IMR-90 (cell line): ENCODE data around the gene NKRF. TPM values are rescaled to one million over a fixed set of nuclear protein-coding genes. Genes with fewer than 3 reads are reported as not detected.

ENCODE experiments used
- ATAC-seq: fragments of 200-7000 bp; cut with Tn5 transposase; 2 replicates; pipeline ENCODE4 v1.9.1; 2020; ENCODE audit warnings: low read depth, mild to moderate bottlenecking, moderate library complexity
- BruUV-seq: library from RNA; stranded (reverse); fragments of 400-500 nt; replicated peaks from 2 replicates; lab custom pipeline; 2021; lab: Mats Ljungman, UMichigan
- CTCF ChIA-PET: fragments of 300-600 bp; formaldehyde crosslinking; extraction: SDS; loops from one replicate; lab custom pipeline; 2021; ENCODE audit warnings: antibody characterized with exemption; lab: Yijun Ruan, JAX
- POLR2A ChIA-PET: fragments of 300-600 bp; sonication (Branson Sonifier 250); formaldehyde crosslinking; loops from one replicate; lab custom pipeline; 2022; ENCODE audit warnings: antibody characterized with exemption; ENCODE audit not compliant: unreplicated experiment; lab: Charles Lee
- DNase-seq: peaks from one replicate; pipeline ENCODE4 v3.0.0; 2013
- H2AFZ ChIP-seq: replicated peaks from 2 replicates; pipeline ENCODE3; 2013; ENCODE audit warnings: low read length, mild to moderate bottlenecking; ENCODE audit not compliant: poor library complexity
- H2AK5ac ChIP-seq: 2 replicates; pipeline ENCODE4 v1.6.1; 2013; ENCODE audit warnings: low read depth, low read length, inconsistent platforms
- H2AK9ac ChIP-seq: replicated peaks from 2 replicates; pipeline ENCODE3; 2013; ENCODE audit warnings: mild to moderate bottlenecking, low read depth, low read length, moderate library complexity; ENCODE audit not compliant: poor library complexity
- H2BK120ac ChIP-seq: 2 replicates; pipeline ENCODE4 v1.6.1; 2013; ENCODE audit warnings: low read depth, low read length, inconsistent platforms
- H2BK15ac ChIP-seq: 3 replicates; pipeline ENCODE4 v1.6.1; 2013; ENCODE audit warnings: low read depth, low read length, inconsistent platforms
- H2BK20ac ChIP-seq: 2 replicates; pipeline ENCODE4 v1.6.1; 2013; ENCODE audit warnings: low read depth, mild to moderate bottlenecking, inconsistent platforms, low read length, moderate library complexity
- H2BK5ac ChIP-seq: 2 replicates; pipeline ENCODE4 v1.6.1; 2013; ENCODE audit warnings: mild to moderate bottlenecking, low read depth, low read length, inconsistent platforms; ENCODE audit not compliant: poor library complexity, severe bottlenecking
- H3K14ac ChIP-seq: replicated peaks from 2 replicates; pipeline ENCODE4 v1.6.1; 2013; ENCODE audit warnings: low read depth, low read length, inconsistent platforms
- H3K18ac ChIP-seq: 2 replicates; pipeline ENCODE4 v1.6.1; 2013; ENCODE audit warnings: low read depth, low read length, control low read depth
- H3K23ac ChIP-seq: 2 replicates; pipeline ENCODE4 v1.6.1; 2013; ENCODE audit warnings: low read depth, low read length, inconsistent platforms
- H3K27ac ChIP-seq: 2 replicates; pipeline ENCODE4 v1.5.1; 2013; ENCODE audit warnings: mild to moderate bottlenecking, control low read depth, low read length; ENCODE audit not compliant: insufficient read depth
- H3K27me3 ChIP-seq: 2 replicates; pipeline ENCODE4 v1.6.1; 2013; ENCODE audit warnings: low read length; ENCODE audit not compliant: control insufficient read depth, insufficient read depth
- H3K36me3 ChIP-seq: 2 replicates; pipeline ENCODE4 v1.6.1; 2013; ENCODE audit warnings: low read length, mixed read lengths; ENCODE audit not compliant: control insufficient read depth, insufficient read depth
- H3K4ac ChIP-seq: 2 replicates; pipeline ENCODE4 v1.6.1; 2013; ENCODE audit warnings: low read depth, low read length, inconsistent platforms
- H3K4me1 ChIP-seq: 2 replicates; pipeline ENCODE4 v1.6.1; 2013; ENCODE audit warnings: low read length, mixed read lengths; ENCODE audit not compliant: control insufficient read depth, insufficient read depth
- H3K4me2 ChIP-seq: 2 replicates; pipeline ENCODE4 v1.6.1; 2013; ENCODE audit warnings: low read depth, mild to moderate bottlenecking, control low read depth, low read length, moderate library complexity
- H3K4me3 ChIP-seq: 2 replicates; pipeline ENCODE4 v1.5.1; 2013; ENCODE audit warnings: low read depth, mild to moderate bottlenecking, control low read depth, low read length, moderate library complexity; ENCODE audit not compliant: insufficient read depth
- H3K56ac ChIP-seq: 2 replicates; pipeline ENCODE4 v1.6.1; 2013; ENCODE audit warnings: low read length, inconsistent platforms; ENCODE audit not compliant: insufficient read depth; ENCODE audit errors: extremely low read depth
- H3K79me1 ChIP-seq, 2 experiments: 2 replicates each; pipeline ENCODE4 v1.6.1; 2013; ENCODE audit warnings: low read length in 2 of 2, inconsistent platforms in 1 of 2, low read depth in 1 of 2
- H3K9ac ChIP-seq: 2 replicates; pipeline ENCODE4 v1.6.1; 2013; ENCODE audit warnings: low read depth, low read length, control low read depth
- H3K9me1 ChIP-seq: 2 replicates; pipeline ENCODE4 v1.6.1; 2013; ENCODE audit warnings: low read length, inconsistent platforms; ENCODE audit not compliant: insufficient read depth
- H3K9me3 ChIP-seq: 2 replicates; pipeline ENCODE4 v1.6.1; 2013; ENCODE audit warnings: low read length; ENCODE audit not compliant: control insufficient read depth, insufficient read depth
- H4K20me1 ChIP-seq: 2 replicates; pipeline ENCODE4 v1.6.1; 2013; ENCODE audit warnings: low read length, inconsistent platforms; ENCODE audit not compliant: insufficient read depth
- H4K5ac ChIP-seq: 2 replicates; pipeline ENCODE4 v1.6.1; 2013; ENCODE audit warnings: mild to moderate bottlenecking, low read depth, low read length, control low read depth
- H4K8ac ChIP-seq, 2 experiments: 2 replicates each; pipeline ENCODE4 v1.6.1; 2013; ENCODE audit warnings: low read depth in 2 of 2, low read length in 2 of 2, control low read depth in 1 of 2, inconsistent platforms in 1 of 2
- H4K91ac ChIP-seq: 2 replicates; pipeline ENCODE4 v1.6.1; 2013; ENCODE audit warnings: low read depth, low read length, inconsistent platforms; ENCODE audit not compliant: insufficient read depth
- BHLHE40 ChIP-seq: fragments of 150-350 bp; IDR thresholded peaks from 2 replicates; pipeline ENCODE4 v1.6.1; 2016; ENCODE audit warnings: mild to moderate bottlenecking, low read depth, low read length
- CEBPB ChIP-seq: IDR thresholded peaks from 2 replicates; pipeline ENCODE4 v1.6.1; 2012; ENCODE audit warnings: low read depth, low read length, improper control_type of control experiment
- CHD1 ChIP-seq: IDR thresholded peaks from 2 replicates; pipeline ENCODE4 v1.6.1; 2012; ENCODE audit warnings: low read depth, low read length, improper control_type of control experiment
- CTCF ChIP-seq: conservative IDR thresholded peaks from 2 replicates; pipeline ENCODE4 v1.5.1; 2012; ENCODE audit warnings: mild to moderate bottlenecking, low read depth, low read length, improper control_type of control experiment
- ELK1 ChIP-seq: fragments of 150-350 bp; IDR thresholded peaks from 2 replicates; pipeline ENCODE4 v1.6.1; 2016; ENCODE audit warnings: low read depth, mild to moderate bottlenecking, low read length, moderate library complexity, borderline replicate concordance
- FOS ChIP-seq: fragments of 150-350 bp; IDR thresholded peaks from 2 replicates; pipeline ENCODE4 v1.6.1; 2016; ENCODE audit warnings: low read depth, low read length
- MAFK ChIP-seq: IDR thresholded peaks from 2 replicates; pipeline ENCODE4 v1.6.1; 2012; ENCODE audit warnings: low read depth, low read length, improper control_type of control experiment
- MAZ ChIP-seq: IDR thresholded peaks from 2 replicates; pipeline ENCODE4 v1.6.1; 2012; ENCODE audit warnings: low read depth, mild to moderate bottlenecking, low read length, improper control_type of control experiment, moderate library complexity, borderline replicate concordance
- MXI1 ChIP-seq: IDR thresholded peaks from 2 replicates; pipeline ENCODE4 v1.6.1; 2012; ENCODE audit warnings: low read depth, mild to moderate bottlenecking, low read length, moderate library complexity, borderline replicate concordance
- NFE2L2 ChIP-seq: fragments of 150-350 bp; IDR thresholded peaks from 2 replicates; pipeline ENCODE4 v1.6.1; 2016; ENCODE audit warnings: low read depth, mild to moderate bottlenecking, low read length
- POLR2A ChIP-seq: IDR thresholded peaks from 2 replicates; pipeline ENCODE4 v1.6.1; 2012; ENCODE audit warnings: mild to moderate bottlenecking, low read depth, low read length
- RAD21 ChIP-seq: IDR thresholded peaks from 2 replicates; pipeline ENCODE4 v1.6.1; 2012; ENCODE audit warnings: low read length, improper control_type of control experiment
- RCOR1 ChIP-seq: IDR thresholded peaks from 2 replicates; pipeline ENCODE4 v1.6.1; 2012; ENCODE audit warnings: mild to moderate bottlenecking, low read length, improper control_type of control experiment; ENCODE audit not compliant: insufficient replicate concordance
- RFX5 ChIP-seq: IDR thresholded peaks from 2 replicates; pipeline ENCODE4 v1.8.0; 2012; ENCODE audit warnings: low read depth, mild to moderate bottlenecking, low read length, moderate library complexity
- SMC3 ChIP-seq: fragments of 150-350 bp; IDR thresholded peaks from 2 replicates; pipeline ENCODE4 v1.6.1; 2016; ENCODE audit warnings: low read depth, mild to moderate bottlenecking, antibody characterized with exemption, low read length, moderate library complexity
- USF2 ChIP-seq: fragments of 150-350 bp; IDR thresholded peaks from 2 replicates; pipeline ENCODE4 v1.6.1; 2017; ENCODE audit warnings: mild to moderate bottlenecking, antibody characterized with exemption, low read length, low read depth
- dilution Hi-C: fragments of 300-500 bp; cut with HindIII; formaldehyde crosslinking; loops from one replicate; pipeline ENCODE4 v1.14.3; 2018; ENCODE audit warnings: low sequenced_read_pairs; ENCODE audit not compliant: unreplicated experiment
- in situ Hi-C: fragments of 300-500 bp; cut with MboI; formaldehyde crosslinking; loops from 3 replicates; pipeline ENCODE4 v1.14.3; 2019; ENCODE audit warnings: low sequenced_read_pairs, inconsistent platforms, mixed read lengths
- intact Hi-C: fragments of 100-400 bp; cut with micrococcal nuclease; formaldehyde crosslinking; loops from 2 replicates; pipeline ENCODE4 v1.10.0; 2022
- polyA plus RNA-seq, 3 experiments: library from polyadenylated mRNA; depleted of rRNA; stranded (reverse); fragments of >200 nt; gene quantifications; 2 replicates each; pipeline ENCODE4 v1.2.3, GENCODE V29; 2012; ENCODE audit warnings: low replicate concordance in 1 of 3
- total RNA-seq: library from RNA; depleted of rRNA; stranded (reverse); fragments of >200 nt; gene quantifications from 2 replicates; pipeline ENCODE4 v1.2.3, GENCODE V29; 2012

Gene NKRF
- total and polyA plus RNA-seq, 2 of the 4 experiments (the other 2 are of a cell fraction): 2.2 to 4.1 TPM

GRCh38 chrX:119579414-119579813, 26.8 kb downstream of the NKRF start:
- H3K27me3 ChIP-seq: no peaks in the 10 kb centered on the region
- TF ChIP-seq SMC3: no peak
- no peak for TF ChIP-seq RFX5
- TF ChIP-seq MXI1: no peak
- no peak for TF ChIP-seq RAD21
- no peak for TF ChIP-seq FOS
- TF ChIP-seq BHLHE40: no peak
- TF ChIP-seq CEBPB: no peak
- no peak for TF ChIP-seq MAFK
- TF ChIP-seq MAZ: no peak
- TF ChIP-seq RCOR1: no peak
- no peak for TF ChIP-seq CTCF
- TF ChIP-seq NFE2L2: no peak
- no peak for TF ChIP-seq ELK1
- no peak for TF ChIP-seq CHD1
- TF ChIP-seq POLR2A: no peak
- TF ChIP-seq USF2: no peak
- intact Hi-C loops: no loop called here
- H3K79me1 ChIP-seq: peaks cover 4 to 7% of the 10 kb centered on the region in 2 experiments; a peak in 3 of 4 replicates
- no peak overlapping the region for H3K18ac ChIP-seq
- no peak overlapping the region for H4K8ac ChIP-seq
- H3K14ac ChIP-seq: no peak overlapping the region
- H3K27ac ChIP-seq: no peak overlapping the region
- H4K5ac ChIP-seq: no peak overlapping the region
- H3K9ac ChIP-seq: no peak overlapping the region
- H3K36me3 ChIP-seq: 0 out of 2 replicates have a peak, but pooled peaks cover 2% of the 10 kb centered on the region
- H4K91ac ChIP-seq: no peak overlapping the region
- H3K4ac ChIP-seq: no peak overlapping the region
- POLR2A ChIA-PET: no interaction called here
- H2AFZ ChIP-seq: no peak overlapping the region
- DNase-seq: no peak
- no peak for ATAC-seq
- H2BK120ac ChIP-seq: no peak overlapping the region
- no peaks in the 10 kb centered on the region for H3K9me3 ChIP-seq
- H3K23ac ChIP-seq: no peak overlapping the region
- H3K9me1 ChIP-seq: no peaks in the 10 kb centered on the region
- H2BK5ac ChIP-seq: no peak overlapping the region
- H2BK15ac ChIP-seq: no peak overlapping the region
- H2BK20ac ChIP-seq: no peak overlapping the region
- H3K56ac ChIP-seq: no peak overlapping the region
- H2AK5ac ChIP-seq: no peak overlapping the region
- no peak overlapping the region for H2AK9ac ChIP-seq
- no peaks in the 10 kb centered on the region for H4K20me1 ChIP-seq
- H3K4me1 ChIP-seq: no peaks in the 10 kb centered on the region
- dilution Hi-C loops: no loop called here
- CTCF ChIA-PET: no interaction called here
- no peak overlapping the region for H3K4me2 ChIP-seq
- H3K4me3 ChIP-seq: no peak overlapping the region
- in situ Hi-C loops: no loop called here
- BruUV-seq: no TSS peak
